ENCODE data around the gene TENM3.

DNA sequence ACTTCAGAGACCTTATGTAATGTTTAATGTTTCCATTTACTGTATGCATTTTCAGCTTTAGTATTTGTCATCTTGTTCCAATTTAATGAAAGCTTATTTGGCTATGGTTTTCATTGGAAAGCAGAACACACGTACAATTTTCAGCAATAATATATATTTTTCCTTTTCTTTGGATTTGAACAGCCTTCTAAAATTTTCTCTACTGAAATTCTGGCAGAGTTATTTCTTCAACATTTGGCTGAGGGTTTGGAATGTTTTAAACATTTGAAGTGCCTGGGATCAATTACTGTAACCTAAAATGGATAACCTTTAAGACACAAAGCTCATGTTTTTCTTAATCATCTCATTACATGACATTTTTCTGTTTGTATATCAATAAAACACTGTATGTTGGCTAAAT lies 156.9 kb downstream of the TENM3 start:
- TF ChIP-seq POLR2AphosphoS5 (IDR thresholded peaks at IDR 0.05; ENCODE audit: borderline replicate concordance, low read depth, low read length) = no peak
- TF ChIP-seq EZH2 (IDR thresholded peaks at IDR 0.05) = no peak
- no peak for TF ChIP-seq FOXP2 (optimal IDR thresholded peaks at IDR 0.05; ENCODE audit: control extremely low read depth, extremely low read length, insufficient read depth)
